Measurements from ENCODE around the gene TSHZ2. TPM values are rescaled to one million over a fixed set of nuclear protein-coding genes. Genes with fewer than 3 reads are reported as not detected.
A peak's percentile ranks its signal among the peaks of the same experiment; 100 is the strongest.

The TSHZ2 gene
- total and polyA plus RNA-seq, 5 donors from 2014 or later: 1.00 to 41.7 (median 2.1) TPM

DNA sequence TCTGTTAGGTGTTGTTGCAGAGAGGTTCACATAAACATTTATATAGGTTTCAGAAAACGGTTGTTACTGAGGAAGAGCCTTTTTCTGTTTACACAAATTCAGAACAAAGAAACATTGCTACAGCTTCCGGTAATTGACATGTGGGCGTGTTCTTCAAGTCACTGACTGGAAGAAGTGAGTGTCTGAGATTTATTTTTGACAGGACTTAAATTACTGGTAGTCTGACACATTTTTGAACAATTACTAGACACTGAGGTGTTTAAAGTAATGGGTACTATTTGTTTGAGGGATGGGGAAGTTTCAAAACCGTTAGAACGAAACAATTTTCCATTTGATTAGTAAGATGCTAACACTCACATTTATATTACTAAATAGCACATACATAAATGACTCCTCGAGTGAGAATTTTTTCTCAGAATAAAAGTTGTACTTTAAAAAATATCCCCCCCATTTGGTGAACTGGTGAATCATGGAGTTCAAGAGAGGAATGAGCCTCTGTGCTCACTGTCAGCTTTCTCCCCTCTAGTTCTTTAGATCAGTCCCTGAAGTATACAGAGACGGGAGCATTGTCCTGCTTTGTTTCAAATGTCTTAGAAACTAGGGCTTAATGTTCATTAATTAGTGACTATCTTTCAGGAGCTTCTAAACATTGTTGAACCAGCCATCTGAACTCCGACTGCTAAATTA, 98.7 kb downstream of the TSHZ2 start:
- Mint-ChIP-seq H3K4me3 (peak overlapping the region in 3 of 4 donors; percentile 22 to 56 (median 34)), H3K9me3 (peaks cover 0 to 5% (median 0%) of the 10 kb centered on the region in 7 donors), H3K36me3 (no peaks in the 10 kb centered on the region), H3K4me1 (peaks cover 4 to 27% (median 20%) of the 10 kb centered on the region in 4 donors), H3K27ac (peak overlapping the region; percentile 8 to 89 (median 47)), H3K27me3 (no peaks in the 10 kb centered on the region)
- Histone ChIP-seq H3K36me3 (ENCODE audit: control insufficient read depth, insufficient read depth, low read length) (no peaks in the 10 kb centered on the region), H3K27me3 (ENCODE audit: control insufficient read depth, insufficient read depth, low read length) (no peaks in the 10 kb centered on the region), H3K4me3 (ENCODE audit: low read depth, low read length) (peak overlapping the region; percentile 56), H3K9me3 (ENCODE audit: control insufficient read depth in 2 of 2, low read length in 2 of 2) (no peaks in the 10 kb centered on the region), H3K4me1 (ENCODE audit: control insufficient read depth, insufficient read depth, low read length, poor library complexity, severe bottlenecking) (peaks cover 11% of the 10 kb centered on the region), H3K27ac (ENCODE audit: insufficient read depth, low read length, poor library complexity, severe bottlenecking) (peak overlapping the region; percentile 49)
- DNase-seq: peak in 2 of 3 donors; percentile 23 to 57
- peak; percentile 78 to 84 for ATAC-seq (ENCODE audit: low read depth in 2 of 2)

DNA sequence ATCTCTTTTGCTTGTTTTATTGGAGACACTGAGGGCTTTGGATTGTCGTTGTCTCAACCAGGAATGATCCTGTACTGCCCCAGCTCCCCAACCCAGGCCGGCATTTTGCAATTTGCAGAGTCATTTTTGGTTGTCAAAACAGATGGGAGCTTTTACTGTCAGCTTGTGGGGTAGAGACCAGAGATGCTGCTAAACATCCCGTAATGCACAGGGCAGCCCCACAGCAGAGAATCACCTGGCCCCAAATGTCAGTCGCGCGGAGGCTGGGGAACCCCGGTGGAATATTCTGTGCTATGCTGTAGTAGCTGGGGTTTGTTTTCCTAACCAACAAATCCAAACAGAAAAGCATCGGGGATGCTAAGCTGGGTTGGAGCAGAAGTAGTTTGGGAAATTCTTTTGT, 99.7 kb downstream of the TSHZ2 start:
- Histone ChIP-seq H3K27me3 (ENCODE audit: control insufficient read depth, insufficient read depth, low read length) (no peaks in the 10 kb centered on the region), H3K4me3 (ENCODE audit: low read depth, low read length) (no peak overlapping the region), H3K36me3 (ENCODE audit: control insufficient read depth, insufficient read depth, low read length) (no peaks in the 10 kb centered on the region), H3K27ac (ENCODE audit: insufficient read depth, low read length, poor library complexity, severe bottlenecking) (no peak overlapping the region), H3K9me3 (ENCODE audit: control insufficient read depth in 2 of 2, low read length in 2 of 2) (no peaks in the 10 kb centered on the region), H3K4me1 (ENCODE audit: control insufficient read depth, insufficient read depth, low read length, poor library complexity, severe bottlenecking) (peaks cover 13% of the 10 kb centered on the region)
- Mint-ChIP-seq H3K4me3 (peak overlapping the region in 1 of 4 donors; percentile 18), H3K27me3 (no peaks in the 10 kb centered on the region), H3K4me1 (peaks cover 4 to 27% (median 20%) of the 10 kb centered on the region in 4 donors), H3K36me3 (no peaks in the 10 kb centered on the region), H3K27ac (peak overlapping the region in 2 of 3 donors; percentile 8 to 89), H3K9me3 (peaks cover 0 to 4% (median 0%) of the 10 kb centered on the region in 7 donors)
- ATAC-seq (ENCODE audit: low read depth in 2 of 2): no peak
- no peak for DNase-seq

DNA sequence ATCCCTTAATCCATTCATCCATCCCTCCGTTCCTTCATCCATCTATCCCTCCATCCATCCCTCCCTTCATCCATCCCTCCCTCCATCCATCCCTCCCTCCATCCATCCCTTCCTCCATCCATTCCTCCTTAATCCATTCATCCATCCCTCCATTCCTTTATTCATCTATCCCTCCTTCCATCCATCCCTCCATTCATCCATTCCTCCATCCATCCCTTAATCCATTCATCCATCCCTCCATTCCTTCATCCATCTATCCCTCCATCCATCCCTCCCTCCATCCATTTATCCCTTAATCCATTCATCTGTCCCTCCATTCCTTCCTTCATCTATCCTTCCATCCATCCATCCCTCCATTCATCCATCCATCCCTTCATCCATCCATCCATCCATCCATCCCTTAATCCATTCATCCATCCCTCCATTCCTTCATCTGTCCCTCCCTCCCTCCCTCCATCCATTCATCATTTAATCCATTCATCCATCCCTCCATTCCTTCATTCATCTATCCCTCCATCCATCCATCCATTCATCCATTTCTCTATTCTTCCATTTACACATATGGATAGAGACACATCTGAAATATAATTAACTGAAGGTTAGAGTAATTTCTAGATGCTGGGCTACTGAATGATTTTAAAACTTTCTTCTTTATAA, 100.9 kb downstream of the TSHZ2 start:
- Mint-ChIP-seq H3K27me3 (no peaks in the 10 kb centered on the region), H3K9me3 (peaks cover 0 to 3% (median 0%) of the 10 kb centered on the region in 7 donors), H3K36me3 (no peaks in the 10 kb centered on the region), H3K4me3 (no peak overlapping the region), H3K4me1 (peaks cover 4 to 27% (median 20%) of the 10 kb centered on the region in 4 donors), H3K27ac (peak overlapping the region in 1 of 3 donors; percentile 10)
- DNase-seq: no peak
- H3K27ac ChIP-seq (ENCODE audit: insufficient read depth, low read length, poor library complexity, severe bottlenecking): no peak overlapping the region
- H3K4me1 ChIP-seq (ENCODE audit: control insufficient read depth, insufficient read depth, low read length, poor library complexity, severe bottlenecking): peaks cover 13% of the 10 kb centered on the region
- no peak for ATAC-seq (ENCODE audit: low read depth in 2 of 2)
- no peaks in the 10 kb centered on the region for H3K36me3 ChIP-seq (ENCODE audit: control insufficient read depth, insufficient read depth, low read length)
- no peaks in the 10 kb centered on the region for H3K9me3 ChIP-seq (ENCODE audit: control insufficient read depth in 2 of 2, low read length in 2 of 2)
- no peaks in the 10 kb centered on the region for H3K27me3 ChIP-seq (ENCODE audit: control insufficient read depth, insufficient read depth, low read length)
- no peak overlapping the region for H3K4me3 ChIP-seq (ENCODE audit: low read depth, low read length)

DNA sequence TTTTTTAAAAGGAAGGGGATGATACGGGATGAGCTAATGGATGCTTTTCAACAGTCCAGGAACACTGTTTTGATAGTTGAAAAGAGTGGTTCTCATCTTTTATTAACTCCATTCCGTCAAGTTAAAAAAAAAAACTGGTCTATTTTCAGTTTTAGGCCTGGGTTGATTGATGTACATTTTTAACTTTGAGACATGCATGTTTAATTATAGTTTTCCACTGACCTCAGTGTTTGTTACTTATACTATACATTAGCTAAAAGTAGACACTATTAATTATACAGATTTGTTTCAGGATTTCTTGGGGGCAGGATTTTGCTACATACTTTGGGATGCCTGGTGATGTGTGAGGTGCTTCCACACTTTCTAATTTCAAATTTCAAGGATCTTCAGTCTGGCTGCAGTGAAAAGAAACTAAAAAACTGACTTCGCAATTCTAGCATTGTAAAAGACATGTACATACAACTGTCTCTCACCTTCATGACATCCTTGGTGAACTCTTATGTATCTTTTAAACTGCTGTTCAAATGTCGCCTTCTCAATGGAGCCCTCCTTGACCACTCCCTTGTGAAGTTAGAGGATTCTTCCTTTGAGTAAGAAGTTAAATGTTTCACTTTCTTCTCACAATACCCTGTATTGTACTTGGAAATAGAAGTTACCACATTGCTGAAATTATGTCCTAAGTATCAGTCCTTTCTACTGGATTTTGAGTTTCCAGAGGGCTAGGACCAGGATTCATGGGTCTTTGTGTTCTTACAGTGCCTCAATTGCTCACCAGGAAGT, 101.7 kb downstream of the TSHZ2 start:
- no peaks in the 10 kb centered on the region for H3K27me3 Mint-ChIP-seq
- peaks cover 4 to 27% (median 20%) of the 10 kb centered on the region in 4 donors for H3K4me1 Mint-ChIP-seq
- Histone ChIP-seq H3K27me3 (ENCODE audit: control insufficient read depth, insufficient read depth, low read length) (no peaks in the 10 kb centered on the region), H3K9me3 (ENCODE audit: control insufficient read depth in 2 of 2, low read length in 2 of 2) (no peaks in the 10 kb centered on the region), H3K4me3 (ENCODE audit: low read depth, low read length) (no peak overlapping the region), H3K4me1 (ENCODE audit: control insufficient read depth, insufficient read depth, low read length, poor library complexity, severe bottlenecking) (peaks cover 13% of the 10 kb centered on the region), H3K27ac (ENCODE audit: insufficient read depth, low read length, poor library complexity, severe bottlenecking) (no peak overlapping the region), H3K36me3 (ENCODE audit: control insufficient read depth, insufficient read depth, low read length) (no peaks in the 10 kb centered on the region)
- H3K9me3 Mint-ChIP-seq: peaks cover 0 to 3% (median 0%) of the 10 kb centered on the region in 7 donors
- H3K4me3 Mint-ChIP-seq: no peak overlapping the region
- H3K27ac Mint-ChIP-seq: peak overlapping the region in 1 of 3 donors; percentile 21
- no peaks in the 10 kb centered on the region for H3K36me3 Mint-ChIP-seq
- ATAC-seq (ENCODE audit: low read depth in 2 of 2) (no peak), DNase-seq (no peak)

DNA sequence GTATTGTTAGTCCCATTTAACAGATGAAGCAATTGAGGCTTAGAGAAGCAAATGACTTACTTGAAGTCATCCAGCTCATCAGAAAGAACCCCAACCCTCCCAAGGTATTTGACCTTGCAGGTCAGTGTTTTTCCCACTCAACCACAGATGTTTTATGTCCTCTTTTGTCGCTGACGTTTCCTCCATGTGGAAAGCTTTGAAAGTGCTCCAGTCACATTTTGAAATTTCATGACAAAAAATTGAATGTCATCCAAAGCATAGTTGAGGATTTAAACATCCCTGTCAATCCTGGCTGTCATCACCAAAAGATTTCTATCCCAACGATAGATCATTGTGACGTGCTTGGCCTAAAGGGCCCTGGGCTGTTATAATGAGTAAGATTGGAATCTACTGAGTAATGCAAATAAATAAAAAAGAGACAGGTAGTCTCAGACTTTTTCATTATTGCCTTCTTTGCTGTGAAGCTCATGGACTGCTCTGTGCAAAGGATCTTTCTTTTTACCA, 102.7 kb downstream of the TSHZ2 start:
- DNase-seq (no peak), ATAC-seq (ENCODE audit: low read depth in 2 of 2) (no peak)
- H3K36me3 Mint-ChIP-seq: no peaks in the 10 kb centered on the region
- H3K9me3 Mint-ChIP-seq: no peaks in the 10 kb centered on the region
- Histone ChIP-seq H3K4me3 (ENCODE audit: low read depth, low read length) (no peak overlapping the region), H3K9me3 (ENCODE audit: control insufficient read depth in 2 of 2, low read length in 2 of 2) (no peaks in the 10 kb centered on the region), H3K27me3 (ENCODE audit: control insufficient read depth, insufficient read depth, low read length) (no peaks in the 10 kb centered on the region), H3K36me3 (ENCODE audit: control insufficient read depth, insufficient read depth, low read length) (no peaks in the 10 kb centered on the region), H3K27ac (ENCODE audit: insufficient read depth, low read length, poor library complexity, severe bottlenecking) (no peak overlapping the region), H3K4me1 (ENCODE audit: control insufficient read depth, insufficient read depth, low read length, poor library complexity, severe bottlenecking) (peaks cover 13% of the 10 kb centered on the region)
- peaks cover 4 to 24% (median 16%) of the 10 kb centered on the region in 4 donors for H3K4me1 Mint-ChIP-seq
- H3K27ac Mint-ChIP-seq: no peak overlapping the region
- H3K27me3 Mint-ChIP-seq: no peaks in the 10 kb centered on the region
- no peak overlapping the region for H3K4me3 Mint-ChIP-seq

DNA sequence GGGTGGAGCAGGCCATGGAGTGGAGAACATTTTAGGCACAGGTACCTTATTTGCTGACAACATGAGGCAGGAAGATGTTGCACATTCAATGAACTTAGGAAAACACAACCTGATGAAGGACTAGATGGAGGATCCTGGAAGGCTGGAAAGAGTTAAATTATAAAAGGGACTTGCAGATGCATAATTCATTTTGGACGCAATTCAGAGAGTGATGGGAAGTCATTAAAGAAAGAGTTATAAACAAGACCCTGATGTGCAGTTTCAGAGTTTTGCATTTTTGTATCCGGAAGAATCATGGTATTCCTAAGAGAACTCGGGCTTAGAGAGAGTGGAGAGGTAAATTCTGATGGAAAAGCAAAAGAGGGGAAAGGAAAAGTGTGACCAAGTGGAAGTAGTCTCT, 104.5 kb downstream of the TSHZ2 start:
- Mint-ChIP-seq H3K27ac (no peak overlapping the region), H3K36me3 (no peaks in the 10 kb centered on the region), H3K9me3 (peaks cover 0 to 3% (median 0%) of the 10 kb centered on the region in 7 donors), H3K4me3 (no peak overlapping the region), H3K27me3 (no peaks in the 10 kb centered on the region), H3K4me1 (peaks cover 7 to 21% (median 15%) of the 10 kb centered on the region in 4 donors)
- Histone ChIP-seq H3K36me3 (ENCODE audit: control insufficient read depth, insufficient read depth, low read length) (no peaks in the 10 kb centered on the region), H3K9me3 (ENCODE audit: control insufficient read depth in 2 of 2, low read length in 2 of 2) (no peaks in the 10 kb centered on the region), H3K4me3 (ENCODE audit: low read depth, low read length) (no peak overlapping the region), H3K4me1 (ENCODE audit: control insufficient read depth, insufficient read depth, low read length, poor library complexity, severe bottlenecking) (peaks cover 11% of the 10 kb centered on the region), H3K27me3 (ENCODE audit: control insufficient read depth, insufficient read depth, low read length) (no peaks in the 10 kb centered on the region), H3K27ac (ENCODE audit: insufficient read depth, low read length, poor library complexity, severe bottlenecking) (no peak overlapping the region)
- no peak for DNase-seq
- ATAC-seq (ENCODE audit: low read depth in 2 of 2): no peak

DNA sequence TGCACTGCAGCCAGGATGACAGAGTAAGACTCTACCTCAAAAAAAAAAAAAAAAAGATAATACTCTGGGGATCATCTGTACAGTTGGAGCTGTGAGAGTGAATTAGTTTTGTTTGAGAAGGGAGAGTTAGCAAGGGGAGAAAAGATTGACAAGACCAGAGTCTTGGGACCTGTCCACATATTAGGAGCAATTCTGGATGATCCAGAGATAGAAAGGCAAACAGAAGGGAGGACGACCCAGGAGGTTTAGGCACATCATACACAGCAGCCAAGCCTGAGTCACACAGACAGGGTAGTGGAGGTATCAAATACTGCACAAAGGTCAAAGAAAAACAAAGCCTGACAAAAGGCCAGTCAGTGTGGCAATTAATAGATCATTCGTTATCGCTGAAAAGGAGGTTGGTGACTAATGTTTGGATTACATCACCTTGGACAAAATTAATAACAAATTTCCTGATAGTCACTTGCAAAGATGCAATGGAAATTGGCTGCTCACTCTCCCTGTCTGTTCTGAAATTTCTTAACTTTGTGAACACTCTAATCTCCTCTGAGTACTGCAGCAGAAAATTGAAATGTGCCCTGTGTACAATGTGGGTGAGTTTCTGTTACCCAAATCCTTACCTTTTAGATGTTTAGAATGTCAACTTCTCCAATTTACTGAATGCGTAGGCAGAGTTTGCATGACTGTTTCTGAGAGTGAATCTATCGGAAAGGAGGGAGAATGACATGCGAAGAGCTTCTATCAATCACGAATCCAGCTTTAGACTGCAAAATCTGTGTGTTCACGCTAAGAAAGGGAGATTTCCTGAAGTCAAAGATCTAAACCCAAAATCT, 105.4 kb downstream of the TSHZ2 start:
- H3K27me3 ChIP-seq (ENCODE audit: control insufficient read depth, insufficient read depth, low read length): no peaks in the 10 kb centered on the region
- no peaks in the 10 kb centered on the region for H3K9me3 ChIP-seq (ENCODE audit: control insufficient read depth in 2 of 2, low read length in 2 of 2)
- peaks cover 11% of the 10 kb centered on the region for H3K4me1 ChIP-seq (ENCODE audit: control insufficient read depth, insufficient read depth, low read length, poor library complexity, severe bottlenecking)
- H3K36me3 ChIP-seq (ENCODE audit: control insufficient read depth, insufficient read depth, low read length): no peaks in the 10 kb centered on the region
- H3K36me3 Mint-ChIP-seq: no peaks in the 10 kb centered on the region
- peaks cover 0 to 3% (median 0%) of the 10 kb centered on the region in 7 donors for H3K9me3 Mint-ChIP-seq
- H3K27ac Mint-ChIP-seq: no peak overlapping the region
- no peak overlapping the region for H3K4me3 ChIP-seq (ENCODE audit: low read depth, low read length)
- DNase-seq: no peak
- peaks cover 7 to 22% (median 17%) of the 10 kb centered on the region in 4 donors for H3K4me1 Mint-ChIP-seq
- H3K4me3 Mint-ChIP-seq: no peak overlapping the region
- no peak overlapping the region for H3K27ac ChIP-seq (ENCODE audit: insufficient read depth, low read length, poor library complexity, severe bottlenecking)
- no peak for ATAC-seq (ENCODE audit: low read depth in 2 of 2)
- no peaks in the 10 kb centered on the region for H3K27me3 Mint-ChIP-seq
